PC-3 (cell line): ENCODE data around the gene LINGO1. TPM values are rescaled to one million over a fixed set of nuclear protein-coding genes. Genes with fewer than 3 reads are reported as not detected.

Experiments used
- ATAC-seq: fragments of 200-7000 bp; cut with Tn5 transposase; 2 replicates; pipeline ENCODE4 v1.9.1; 2020; ENCODE audit warnings: mild to moderate bottlenecking, moderate library complexity
- BruUV-seq: library from RNA; stranded (reverse); fragments of 400-500 nt; replicated peaks from 2 replicates; lab custom pipeline; 2021; lab: Mats Ljungman, UMichigan
- CTCF ChIA-PET: fragments of 300-600 bp; sonication (Branson Sonifier 250); formaldehyde crosslinking; loops from one replicate; lab custom pipeline; 2022; ENCODE audit warnings: antibody characterized with exemption; lab: Charles Lee
- POLR2A ChIA-PET: fragments of 300-600 bp; sonication (Branson Sonifier 250); formaldehyde crosslinking; loops from one replicate; lab custom pipeline; 2022; ENCODE audit warnings: antibody characterized with exemption; ENCODE audit not compliant: unreplicated experiment; lab: Charles Lee
- DNase-seq: peaks from one replicate; pipeline ENCODE4 v3.0.0-alpha.2; 2015
- H2AFZ ChIP-seq: fragments of 300-600 bp; sonication (generic); 2 replicates; pipeline ENCODE4 v1.6.0; 2016; ENCODE audit warnings: antibody characterized with exemption, low read length
- H3F3A ChIP-seq: fragments of 300-600 bp; sonication (generic); one replicate; pipeline ENCODE4 v1.6.0; 2017; ENCODE audit warnings: antibody characterized with exemption, low read length, control low read depth, mild to moderate bottlenecking; ENCODE audit not compliant: unreplicated experiment
- H3K27ac ChIP-seq: fragments of 300-600 bp; sonication (generic); 2 replicates; pipeline ENCODE4 v1.5.1; 2016; ENCODE audit warnings: mild to moderate bottlenecking, low read length
- H3K27me3 ChIP-seq: fragments of 300-600 bp; sonication (generic); 2 replicates; pipeline ENCODE4 v1.6.1; 2016; ENCODE audit warnings: low read length, mixed read lengths
- H3K36me3 ChIP-seq: fragments of 300-600 bp; sonication (generic); 2 replicates; pipeline ENCODE4 v1.6.1; 2016; ENCODE audit warnings: low read depth, mixed run types, low read length, mixed read lengths
- H3K4me1 ChIP-seq: fragments of 300-600 bp; sonication (generic); 2 replicates; pipeline ENCODE4 v1.5.1; 2016; ENCODE audit warnings: low read length; ENCODE audit not compliant: insufficient read depth
- H3K4me2 ChIP-seq: fragments of 300-600 bp; sonication (generic); 2 replicates; pipeline ENCODE4 v1.6.0; 2016; ENCODE audit warnings: low read length
- H3K4me3 ChIP-seq: fragments of 300-600 bp; sonication (generic); 2 replicates; pipeline ENCODE4 v1.5.1; 2016; ENCODE audit warnings: mild to moderate bottlenecking, low read length, mixed read lengths
- H3K79me2 ChIP-seq: fragments of 300-600 bp; sonication (generic); 2 replicates; pipeline ENCODE4 v1.6.1; 2017; ENCODE audit warnings: low read length, mixed read lengths
- H3K9ac ChIP-seq: fragments of 300-600 bp; sonication (generic); 2 replicates; pipeline ENCODE4 v1.6.0; 2016; ENCODE audit warnings: mild to moderate bottlenecking, low read length
- H3K9me2 ChIP-seq: fragments of 300-600 bp; sonication (generic); replicated peaks from 2 replicates; pipeline ENCODE4 v1.6.1; 2016; ENCODE audit warnings: mixed run types, low read length, mixed read lengths
- H3K9me3 ChIP-seq: fragments of 300-600 bp; sonication (generic); 2 replicates; pipeline ENCODE4 v1.6.1; 2016; ENCODE audit warnings: low read length, mixed read lengths
- H4K20me1 ChIP-seq: fragments of 300-600 bp; sonication (generic); 2 replicates; pipeline ENCODE4 v1.6.1; 2016; ENCODE audit warnings: low read length, mixed read lengths
- EZH2 ChIP-seq: fragments of 300-600 bp; sonication (generic); IDR thresholded peaks from one replicate; pipeline ENCODE4 v1.6.1; 2017; ENCODE audit warnings: antibody characterized with exemption, mild to moderate bottlenecking, low read length; ENCODE audit not compliant: unreplicated experiment
- EZH2phosphoT487 ChIP-seq: fragments of 300-600 bp; sonication (generic); IDR thresholded peaks from 2 replicates; pipeline ENCODE4 v1.6.1; 2018; ENCODE audit warnings: mild to moderate bottlenecking, antibody characterized with exemption, low read length, borderline replicate concordance
- intact Hi-C: fragments of 100-400 bp; cut with micrococcal nuclease; formaldehyde crosslinking; loops from 2 replicates; pipeline ENCODE4 v1.9.0; 2023
- total RNA-seq: library from RNA; depleted of rRNA; stranded (reverse); fragments of >200 nt; gene quantifications from 2 replicates; pipeline ENCODE4 v1.2.3, GENCODE V29; 2014
- TF ChIP-seq, protein P1 (sequence below): fragments of 300-600 bp; sonication (generic); conservative IDR thresholded peaks from 2 replicates; pipeline ENCODE4 v1.5.1; 2017; ENCODE audit warnings: antibody characterized with exemption, low read depth, mild to moderate bottlenecking, low read length

LINGO1 gene
- total RNA-seq, 1 experiment from 2014 or later: not detected

DNA sequence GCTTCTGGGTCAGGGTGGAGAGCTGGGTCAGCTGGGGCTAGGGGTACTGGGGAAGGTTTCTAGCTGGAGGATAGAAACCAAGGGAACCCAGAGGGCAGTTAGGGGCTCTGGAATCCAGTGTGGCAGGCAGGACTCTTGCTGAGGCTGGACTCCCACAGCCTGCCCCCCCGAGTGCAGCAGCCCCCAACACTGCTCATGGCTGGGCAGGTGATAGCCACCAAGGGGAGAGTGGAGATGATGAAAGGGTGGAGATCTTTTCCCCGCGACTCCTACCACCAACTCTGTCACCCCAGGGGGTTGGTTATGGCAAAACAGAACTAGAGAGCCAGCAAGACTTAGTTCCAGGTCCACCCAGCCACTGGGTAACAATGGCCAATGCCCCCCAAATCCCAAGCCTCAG lies 16.9 kb upstream of the LINGO1 start:
- POLR2A ChIA-PET: no interaction called here
- BruUV-seq: no TSS peak
- intact Hi-C loops: no loop called here

DNA sequence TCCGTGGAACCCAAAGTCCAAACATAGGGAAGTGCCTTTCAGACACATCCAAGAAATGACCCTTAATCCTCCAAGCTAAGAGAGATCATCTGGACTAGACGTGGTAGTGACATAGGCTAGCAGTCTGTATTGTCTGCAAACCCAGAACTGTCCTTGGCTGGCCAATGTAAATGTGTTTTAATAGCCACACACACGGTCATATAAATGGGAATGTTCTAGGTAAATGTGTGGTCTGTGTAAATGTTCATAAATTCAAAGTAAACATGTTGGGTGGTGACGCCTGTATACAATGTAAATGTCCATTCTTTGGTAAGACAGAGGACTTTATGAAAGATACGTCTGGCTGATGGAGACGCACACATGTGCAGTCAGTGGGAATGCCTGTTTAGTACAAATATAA lies 16.3 kb upstream of the LINGO1 start:
- POLR2A ChIA-PET: no interaction called here
- Histone ChIP-seq H3K9me3 (no peaks in the 10 kb centered on the region), H3K9me2 (no peaks in the 10 kb centered on the region), H3K4me1 (no peaks in the 10 kb centered on the region), H3K4me3 (no peak overlapping the region), H3K27ac (no peak overlapping the region), H2AFZ (no peak overlapping the region), H3F3A (no peaks in the 10 kb centered on the region), H3K79me2 (no peaks in the 10 kb centered on the region), H4K20me1 (no peaks in the 10 kb centered on the region), H3K4me2 (no peak overlapping the region), H3K27me3 (0 out of 2 replicates have a peak, but pooled peaks cover 7% of the 10 kb centered on the region), H3K9ac (no peak overlapping the region), H3K36me3 (no peaks in the 10 kb centered on the region)
- intact Hi-C loops: no loop called here
- no TSS peak for BruUV-seq
- ATAC-seq (no peak), DNase-seq (no peak)
- TF ChIP-seq, protein P1, sequence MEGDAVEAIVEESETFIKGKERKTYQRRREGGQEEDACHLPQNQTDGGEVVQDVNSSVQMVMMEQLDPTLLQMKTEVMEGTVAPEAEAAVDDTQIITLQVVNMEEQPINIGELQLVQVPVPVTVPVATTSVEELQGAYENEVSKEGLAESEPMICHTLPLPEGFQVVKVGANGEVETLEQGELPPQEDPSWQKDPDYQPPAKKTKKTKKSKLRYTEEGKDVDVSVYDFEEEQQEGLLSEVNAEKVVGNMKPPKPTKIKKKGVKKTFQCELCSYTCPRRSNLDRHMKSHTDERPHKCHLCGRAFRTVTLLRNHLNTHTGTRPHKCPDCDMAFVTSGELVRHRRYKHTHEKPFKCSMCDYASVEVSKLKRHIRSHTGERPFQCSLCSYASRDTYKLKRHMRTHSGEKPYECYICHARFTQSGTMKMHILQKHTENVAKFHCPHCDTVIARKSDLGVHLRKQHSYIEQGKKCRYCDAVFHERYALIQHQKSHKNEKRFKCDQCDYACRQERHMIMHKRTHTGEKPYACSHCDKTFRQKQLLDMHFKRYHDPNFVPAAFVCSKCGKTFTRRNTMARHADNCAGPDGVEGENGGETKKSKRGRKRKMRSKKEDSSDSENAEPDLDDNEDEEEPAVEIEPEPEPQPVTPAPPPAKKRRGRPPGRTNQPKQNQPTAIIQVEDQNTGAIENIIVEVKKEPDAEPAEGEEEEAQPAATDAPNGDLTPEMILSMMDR: no peak
- TF ChIP-seq EZH2phosphoT487 (no peak), EZH2 (no peak)
- CTCF ChIA-PET: no interaction called here

More for the DNA sequence above, 16.9 kb upstream of the LINGO1 start:
- CTCF ChIA-PET: no interaction called here
- ATAC-seq (no peak), DNase-seq (no peak)
- Histone ChIP-seq H2AFZ (no peak overlapping the region), H3K36me3 (no peaks in the 10 kb centered on the region), H3K27ac (no peak overlapping the region), H3K4me2 (no peak overlapping the region), H3F3A (no peaks in the 10 kb centered on the region), H3K4me3 (no peak overlapping the region), H3K9ac (no peak overlapping the region), H3K79me2 (no peaks in the 10 kb centered on the region), H3K4me1 (no peaks in the 10 kb centered on the region), H3K9me2 (no peaks in the 10 kb centered on the region), H4K20me1 (no peaks in the 10 kb centered on the region), H3K27me3 (0 out of 2 replicates have a peak, but pooled peaks cover 7% of the 10 kb centered on the region), H3K9me3 (no peaks in the 10 kb centered on the region)
- TF ChIP-seq, protein P1: no peak
- TF ChIP-seq EZH2: no peak
- no peak for TF ChIP-seq EZH2phosphoT487

DNA sequence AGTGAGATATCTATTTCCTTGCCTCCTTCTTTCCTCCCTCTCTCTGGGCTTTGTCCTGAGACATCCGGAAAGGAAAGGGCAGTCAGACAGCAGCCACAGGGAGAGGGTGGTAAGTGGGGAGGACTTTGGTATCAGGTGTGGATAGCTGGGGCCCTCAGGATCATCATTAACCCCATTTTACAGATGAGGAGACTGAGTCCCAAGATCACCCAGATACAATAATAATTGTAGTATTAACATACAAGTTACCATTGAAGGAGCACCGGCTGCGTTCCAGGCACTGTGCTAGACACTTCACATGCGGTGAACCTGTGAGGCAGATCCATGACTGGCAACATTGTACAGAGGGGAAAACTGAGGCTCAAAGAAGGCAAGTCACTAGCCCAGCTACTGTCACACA lies 15.2 kb upstream of the LINGO1 start:
- H2AFZ ChIP-seq: no peak overlapping the region
- ATAC-seq: no peak
- no peaks in the 10 kb centered on the region for H3K79me2 ChIP-seq
- no peak overlapping the region for H3K4me3 ChIP-seq
- BruUV-seq: no TSS peak
- H3F3A ChIP-seq: no peaks in the 10 kb centered on the region
- H3K36me3 ChIP-seq: no peaks in the 10 kb centered on the region
- H3K4me2 ChIP-seq: no peak overlapping the region
- H3K27ac ChIP-seq: no peak overlapping the region
- 0 out of 2 replicates have a peak, but pooled peaks cover 7% of the 10 kb centered on the region for H3K27me3 ChIP-seq
- no peak overlapping the region for H3K9ac ChIP-seq
- DNase-seq: no peak
- no peaks in the 10 kb centered on the region for H3K9me3 ChIP-seq
- TF ChIP-seq, protein P1: no peak
- TF ChIP-seq EZH2phosphoT487 (no peak), EZH2 (no peak)
- no peaks in the 10 kb centered on the region for H3K4me1 ChIP-seq
- no peaks in the 10 kb centered on the region for H3K9me2 ChIP-seq
- ChIA-PET POLR2A (no interaction called here), CTCF (no interaction called here)
- intact Hi-C loops: no loop called here
- no peaks in the 10 kb centered on the region for H4K20me1 ChIP-seq
